ENCODE results near the gene NUP93. TPM values are rescaled to one million over a fixed set of nuclear protein-coding genes. Genes with fewer than 3 reads are reported as not detected.

The NUP93 gene
- total and polyA plus RNA-seq, 2 experiments from 2014 or later = 139 to 187 TPM

DNA sequence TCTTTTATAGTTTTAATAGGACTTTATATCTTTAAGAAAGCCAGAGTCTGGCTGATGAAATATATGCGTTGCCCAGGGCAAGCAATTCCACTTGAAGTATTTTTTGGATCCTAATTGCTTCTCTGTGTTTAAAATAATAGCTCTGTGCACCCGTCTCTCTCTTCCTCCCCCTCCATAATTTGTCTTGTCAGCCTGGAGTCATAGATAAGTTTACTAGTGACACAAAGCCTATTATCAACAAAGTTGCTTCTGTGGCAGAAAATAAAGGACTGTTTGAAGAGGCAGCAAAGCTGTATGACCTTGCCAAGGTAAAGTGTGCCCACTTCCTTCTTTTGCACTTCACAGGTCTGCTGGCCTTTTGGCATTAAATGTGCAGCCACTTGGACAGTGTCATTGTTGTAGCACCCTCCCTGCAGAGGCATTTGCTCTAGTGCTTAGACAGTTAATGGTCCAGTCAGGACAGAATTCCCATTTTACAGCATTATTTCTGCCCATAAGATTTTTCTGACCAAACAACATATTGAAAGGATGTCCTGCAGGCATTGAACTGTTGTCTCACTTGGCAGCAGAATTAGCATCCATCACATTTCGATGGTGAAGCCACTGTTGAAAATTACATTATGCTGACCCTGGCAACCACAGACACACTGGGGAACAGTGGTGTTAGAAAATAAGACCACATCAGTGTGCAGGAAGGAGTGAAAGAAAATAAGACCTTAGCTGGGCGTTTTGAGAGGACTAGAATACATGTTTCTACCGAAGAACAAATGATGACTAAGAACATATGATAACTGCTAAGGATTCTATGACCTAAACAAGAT lies 106.7 kb downstream of the NUP93 start:
- DNase-seq (ENCODE audit: low spot score) (no peak), ATAC-seq (no peak)
- Histone ChIP-seq H3K27ac (ENCODE audit: low read depth) (no peak overlapping the region), H3F3A (replicated peaks; ENCODE audit: low read depth) (no peaks in the 10 kb centered on the region), H3K4me1 (ENCODE audit: insufficient read depth) (no peaks in the 10 kb centered on the region), H3K36me3 (ENCODE audit: insufficient read depth) (peaks cover 27% of the 10 kb centered on the region), H3K9me2 (ENCODE audit: insufficient read depth) (no peaks in the 10 kb centered on the region), H3K27me3 (ENCODE audit: insufficient read depth) (no peaks in the 10 kb centered on the region), H3K79me2 (replicated peaks; ENCODE audit: insufficient read depth) (no peaks in the 10 kb centered on the region), H4K20me1 (replicated peaks; ENCODE audit: insufficient read depth) (peaks cover 4% of the 10 kb centered on the region), H3K4me3 (no peak overlapping the region), H3K4me2 (no peak overlapping the region), H2AFZ (no peak overlapping the region)
- Mint-ChIP-seq H3K27me3 (ENCODE audit: insufficient read depth, low read depth, poor library complexity) (peaks cover 6% of the 10 kb centered on the region), H3K4me3 (no peak overlapping the region), H3K4me1 (no peaks in the 10 kb centered on the region), H3K27ac (no peak overlapping the region), H3K9me3 (no peaks in the 10 kb centered on the region), H3K36me3 (ENCODE audit: low read depth) (peaks cover 83% of the 10 kb centered on the region)
- TF ChIP-seq, protein P1, sequence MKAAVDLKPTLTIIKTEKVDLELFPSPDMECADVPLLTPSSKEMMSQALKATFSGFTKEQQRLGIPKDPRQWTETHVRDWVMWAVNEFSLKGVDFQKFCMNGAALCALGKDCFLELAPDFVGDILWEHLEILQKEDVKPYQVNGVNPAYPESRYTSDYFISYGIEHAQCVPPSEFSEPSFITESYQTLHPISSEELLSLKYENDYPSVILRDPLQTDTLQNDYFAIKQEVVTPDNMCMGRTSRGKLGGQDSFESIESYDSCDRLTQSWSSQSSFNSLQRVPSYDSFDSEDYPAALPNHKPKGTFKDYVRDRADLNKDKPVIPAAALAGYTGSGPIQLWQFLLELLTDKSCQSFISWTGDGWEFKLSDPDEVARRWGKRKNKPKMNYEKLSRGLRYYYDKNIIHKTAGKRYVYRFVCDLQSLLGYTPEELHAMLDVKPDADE (IDR thresholded peaks at IDR 0.05) = no peak
- TF ChIP-seq POLR2AphosphoS5 (IDR thresholded peaks at IDR 0.05; ENCODE audit: low read depth) = no peak
- TF ChIP-seq, protein P2, sequence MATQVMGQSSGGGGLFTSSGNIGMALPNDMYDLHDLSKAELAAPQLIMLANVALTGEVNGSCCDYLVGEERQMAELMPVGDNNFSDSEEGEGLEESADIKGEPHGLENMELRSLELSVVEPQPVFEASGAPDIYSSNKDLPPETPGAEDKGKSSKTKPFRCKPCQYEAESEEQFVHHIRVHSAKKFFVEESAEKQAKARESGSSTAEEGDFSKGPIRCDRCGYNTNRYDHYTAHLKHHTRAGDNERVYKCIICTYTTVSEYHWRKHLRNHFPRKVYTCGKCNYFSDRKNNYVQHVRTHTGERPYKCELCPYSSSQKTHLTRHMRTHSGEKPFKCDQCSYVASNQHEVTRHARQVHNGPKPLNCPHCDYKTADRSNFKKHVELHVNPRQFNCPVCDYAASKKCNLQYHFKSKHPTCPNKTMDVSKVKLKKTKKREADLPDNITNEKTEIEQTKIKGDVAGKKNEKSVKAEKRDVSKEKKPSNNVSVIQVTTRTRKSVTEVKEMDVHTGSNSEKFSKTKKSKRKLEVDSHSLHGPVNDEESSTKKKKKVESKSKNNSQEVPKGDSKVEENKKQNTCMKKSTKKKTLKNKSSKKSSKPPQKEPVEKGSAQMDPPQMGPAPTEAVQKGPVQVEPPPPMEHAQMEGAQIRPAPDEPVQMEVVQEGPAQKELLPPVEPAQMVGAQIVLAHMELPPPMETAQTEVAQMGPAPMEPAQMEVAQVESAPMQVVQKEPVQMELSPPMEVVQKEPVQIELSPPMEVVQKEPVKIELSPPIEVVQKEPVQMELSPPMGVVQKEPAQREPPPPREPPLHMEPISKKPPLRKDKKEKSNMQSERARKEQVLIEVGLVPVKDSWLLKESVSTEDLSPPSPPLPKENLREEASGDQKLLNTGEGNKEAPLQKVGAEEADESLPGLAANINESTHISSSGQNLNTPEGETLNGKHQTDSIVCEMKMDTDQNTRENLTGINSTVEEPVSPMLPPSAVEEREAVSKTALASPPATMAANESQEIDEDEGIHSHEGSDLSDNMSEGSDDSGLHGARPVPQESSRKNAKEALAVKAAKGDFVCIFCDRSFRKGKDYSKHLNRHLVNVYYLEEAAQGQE (IDR thresholded peaks at IDR 0.05; ENCODE audit: unreplicated experiment) = no peak
- TF ChIP-seq, protein P3, sequence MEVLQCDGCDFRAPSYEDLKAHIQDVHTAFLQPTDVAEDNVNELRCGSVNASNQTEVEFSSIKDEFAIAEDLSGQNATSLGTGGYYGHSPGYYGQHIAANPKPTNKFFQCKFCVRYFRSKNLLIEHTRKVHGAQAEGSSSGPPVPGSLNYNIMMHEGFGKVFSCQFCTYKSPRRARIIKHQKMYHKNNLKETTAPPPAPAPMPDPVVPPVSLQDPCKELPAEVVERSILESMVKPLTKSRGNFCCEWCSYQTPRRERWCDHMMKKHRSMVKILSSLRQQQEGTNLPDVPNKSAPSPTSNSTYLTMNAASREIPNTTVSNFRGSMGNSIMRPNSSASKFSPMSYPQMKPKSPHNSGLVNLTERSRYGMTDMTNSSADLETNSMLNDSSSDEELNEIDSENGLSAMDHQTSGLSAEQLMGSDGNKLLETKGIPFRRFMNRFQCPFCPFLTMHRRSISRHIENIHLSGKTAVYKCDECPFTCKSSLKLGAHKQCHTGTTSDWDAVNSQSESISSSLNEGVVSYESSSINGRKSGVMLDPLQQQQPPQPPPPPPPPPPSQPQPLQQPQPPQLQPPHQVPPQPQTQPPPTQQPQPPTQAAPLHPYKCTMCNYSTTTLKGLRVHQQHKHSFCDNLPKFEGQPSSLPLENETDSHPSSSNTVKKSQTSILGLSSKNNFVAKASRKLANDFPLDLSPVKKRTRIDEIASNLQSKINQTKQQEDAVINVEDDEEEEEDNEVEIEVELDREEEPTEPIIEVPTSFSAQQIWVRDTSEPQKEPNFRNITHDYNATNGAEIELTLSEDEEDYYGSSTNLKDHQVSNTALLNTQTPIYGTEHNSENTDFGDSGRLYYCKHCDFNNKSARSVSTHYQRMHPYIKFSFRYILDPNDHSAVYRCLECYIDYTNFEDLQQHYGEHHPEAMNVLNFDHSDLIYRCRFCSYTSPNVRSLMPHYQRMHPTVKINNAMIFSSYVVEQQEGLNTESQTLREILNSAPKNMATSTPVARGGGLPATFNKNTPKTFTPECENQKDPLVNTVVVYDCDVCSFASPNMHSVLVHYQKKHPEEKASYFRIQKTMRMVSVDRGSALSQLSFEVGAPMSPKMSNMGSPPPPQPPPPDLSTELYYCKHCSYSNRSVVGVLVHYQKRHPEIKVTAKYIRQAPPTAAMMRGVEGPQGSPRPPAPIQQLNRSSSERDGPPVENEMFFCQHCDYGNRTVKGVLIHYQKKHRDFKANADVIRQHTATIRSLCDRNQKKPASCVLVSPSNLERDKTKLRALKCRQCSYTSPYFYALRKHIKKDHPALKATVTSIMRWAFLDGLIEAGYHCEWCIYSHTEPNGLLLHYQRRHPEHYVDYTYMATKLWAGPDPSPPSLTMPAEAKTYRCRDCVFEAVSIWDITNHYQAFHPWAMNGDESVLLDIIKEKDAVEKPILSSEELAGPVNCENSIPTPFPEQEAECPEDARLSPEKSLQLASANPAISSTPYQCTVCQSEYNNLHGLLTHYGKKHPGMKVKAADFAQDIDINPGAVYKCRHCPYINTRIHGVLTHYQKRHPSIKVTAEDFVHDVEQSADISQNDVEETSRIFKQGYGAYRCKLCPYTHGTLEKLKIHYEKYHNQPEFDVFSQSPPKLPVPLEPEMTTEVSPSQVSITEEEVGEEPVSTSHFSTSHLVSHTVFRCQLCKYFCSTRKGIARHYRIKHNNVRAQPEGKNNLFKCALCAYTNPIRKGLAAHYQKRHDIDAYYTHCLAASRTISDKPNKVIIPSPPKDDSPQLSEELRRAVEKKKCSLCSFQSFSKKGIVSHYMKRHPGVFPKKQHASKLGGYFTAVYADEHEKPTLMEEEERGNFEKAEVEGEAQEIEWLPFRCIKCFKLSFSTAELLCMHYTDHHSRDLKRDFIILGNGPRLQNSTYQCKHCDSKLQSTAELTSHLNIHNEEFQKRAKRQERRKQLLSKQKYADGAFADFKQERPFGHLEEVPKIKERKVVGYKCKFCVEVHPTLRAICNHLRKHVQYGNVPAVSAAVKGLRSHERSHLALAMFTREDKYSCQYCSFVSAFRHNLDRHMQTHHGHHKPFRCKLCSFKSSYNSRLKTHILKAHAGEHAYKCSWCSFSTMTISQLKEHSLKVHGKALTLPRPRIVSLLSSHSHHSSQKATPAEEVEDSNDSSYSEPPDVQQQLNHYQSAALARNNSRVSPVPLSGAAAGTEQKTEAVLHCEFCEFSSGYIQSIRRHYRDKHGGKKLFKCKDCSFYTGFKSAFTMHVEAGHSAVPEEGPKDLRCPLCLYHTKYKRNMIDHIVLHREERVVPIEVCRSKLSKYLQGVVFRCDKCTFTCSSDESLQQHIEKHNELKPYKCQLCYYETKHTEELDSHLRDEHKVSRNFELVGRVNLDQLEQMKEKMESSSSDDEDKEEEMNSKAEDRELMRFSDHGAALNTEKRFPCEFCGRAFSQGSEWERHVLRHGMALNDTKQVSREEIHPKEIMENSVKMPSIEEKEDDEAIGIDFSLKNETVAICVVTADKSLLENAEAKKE (CRISPR knock-in tag; IDR thresholded peaks at IDR 0.05) = no peak
- TF ChIP-seq, protein P4, sequence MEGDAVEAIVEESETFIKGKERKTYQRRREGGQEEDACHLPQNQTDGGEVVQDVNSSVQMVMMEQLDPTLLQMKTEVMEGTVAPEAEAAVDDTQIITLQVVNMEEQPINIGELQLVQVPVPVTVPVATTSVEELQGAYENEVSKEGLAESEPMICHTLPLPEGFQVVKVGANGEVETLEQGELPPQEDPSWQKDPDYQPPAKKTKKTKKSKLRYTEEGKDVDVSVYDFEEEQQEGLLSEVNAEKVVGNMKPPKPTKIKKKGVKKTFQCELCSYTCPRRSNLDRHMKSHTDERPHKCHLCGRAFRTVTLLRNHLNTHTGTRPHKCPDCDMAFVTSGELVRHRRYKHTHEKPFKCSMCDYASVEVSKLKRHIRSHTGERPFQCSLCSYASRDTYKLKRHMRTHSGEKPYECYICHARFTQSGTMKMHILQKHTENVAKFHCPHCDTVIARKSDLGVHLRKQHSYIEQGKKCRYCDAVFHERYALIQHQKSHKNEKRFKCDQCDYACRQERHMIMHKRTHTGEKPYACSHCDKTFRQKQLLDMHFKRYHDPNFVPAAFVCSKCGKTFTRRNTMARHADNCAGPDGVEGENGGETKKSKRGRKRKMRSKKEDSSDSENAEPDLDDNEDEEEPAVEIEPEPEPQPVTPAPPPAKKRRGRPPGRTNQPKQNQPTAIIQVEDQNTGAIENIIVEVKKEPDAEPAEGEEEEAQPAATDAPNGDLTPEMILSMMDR (conservative IDR thresholded peaks at IDR 0.05; ENCODE audit: low read depth in 2 of 2) = no peak
- no peak for TF ChIP-seq EZH2 (IDR thresholded peaks at IDR 0.05; ENCODE audit: low read depth, unreplicated experiment)
- no peak for TF ChIP-seq EZH2phosphoT487 (IDR thresholded peaks at IDR 0.05; ENCODE audit: unreplicated experiment)

All from GM23338 (cell line).